ENCODE measurements around the gene CASK. TPM values are rescaled to one million over a fixed set of nuclear protein-coding genes. Genes with fewer than 3 reads are reported as not detected.

Gene CASK
- total RNA-seq, 2 donors from 2014 or later = 90.8 to 107 TPM

GRCh38 chrX:41922431-41923151 is 763 bp downstream of the CASK start:
- intact Hi-C loops (cut with DNase I) = no loop called here
- TF ChIP-seq CTCF (IDR thresholded peaks at IDR 0.05) = no peak
- H3K9me3 ChIP-seq = no peaks in the 10 kb centered on the region

GRCh38 chrX:41921492-41922430 is 1.6 kb downstream of the CASK start:
- no peaks in the 10 kb centered on the region for H3K4me1 ChIP-seq
- H3K9ac ChIP-seq (ENCODE audit: low read depth in 2 of 2, low read length in 2 of 2) = peak overlapping the region in 1 of 2 donors; percentile 71
- no peak for TF ChIP-seq CTCF (IDR thresholded peaks at IDR 0.05)
- H3K9me3 ChIP-seq = no peaks in the 10 kb centered on the region
- DNase-seq = peak; percentile 27
- H3K4me3 ChIP-seq = peak overlapping the region; percentile 48
- no peaks in the 10 kb centered on the region for H3K27me3 ChIP-seq
- intact Hi-C loops (cut with DNase I) = no loop called here
- H3K36me3 ChIP-seq = no peaks in the 10 kb centered on the region
- H3K27ac ChIP-seq = peak overlapping the region; percentile 60

More at GRCh38 chrX:41922431-41923151, 763 bp downstream of the CASK start:
- H3K27ac ChIP-seq = peak overlapping the region; percentile 60
- peak overlapping the region; percentile 48 for H3K4me3 ChIP-seq
- DNase-seq = peak; percentile 29
- H3K9ac ChIP-seq (ENCODE audit: low read depth in 2 of 2, low read length in 2 of 2) = peak overlapping the region; percentile 71 to 86
- no peaks in the 10 kb centered on the region for H3K4me1 ChIP-seq
- no peaks in the 10 kb centered on the region for H3K27me3 ChIP-seq
- H3K36me3 ChIP-seq = no peaks in the 10 kb centered on the region

GRCh38 chrX:41919870-41920269 is 3.5 kb downstream of the CASK start:
- Histone ChIP-seq H3K36me3 (no peaks in the 10 kb centered on the region), H3K4me1 (no peaks in the 10 kb centered on the region), H3K9me3 (no peaks in the 10 kb centered on the region), H3K9ac (ENCODE audit: low read depth in 2 of 2, low read length in 2 of 2) (no peak overlapping the region), H3K4me3 (no peak overlapping the region), H3K27ac (no peak overlapping the region), H3K27me3 (no peaks in the 10 kb centered on the region)
- TF ChIP-seq CTCF (IDR thresholded peaks at IDR 0.05) = no peak
- intact Hi-C loops (cut with DNase I) = loop anchor here (10.0 kb wide), 1 partner anchor 95 kb away; no protein-coding TSS in a partner anchor
- DNase-seq = no peak

- intact Hi-C loops (cut with DNase I) = loop anchor here (10.0 kb wide), 1 partner anchor 93 kb away; no protein-coding TSS in a partner anchor
- H3K9ac ChIP-seq (ENCODE audit: low read depth in 2 of 2, low read length in 2 of 2) = no peak overlapping the region
- no peak for TF ChIP-seq CTCF (IDR thresholded peaks at IDR 0.05)
- no peaks in the 10 kb centered on the region for H3K27me3 ChIP-seq
- H3K9me3 ChIP-seq = no peaks in the 10 kb centered on the region
- no peak overlapping the region for H3K4me3 ChIP-seq
- H3K4me1 ChIP-seq = no peaks in the 10 kb centered on the region
- H3K27ac ChIP-seq = no peak overlapping the region
- no peaks in the 10 kb centered on the region for H3K36me3 ChIP-seq
- no peak for DNase-seq
These were observed 5.8 kb downstream of the CASK start for GRCh38 chrX:41917517-41917916.

- TF ChIP-seq CTCF (IDR thresholded peaks at IDR 0.05) = no peak
- no peak overlapping the region for H3K9ac ChIP-seq (ENCODE audit: low read depth in 2 of 2, low read length in 2 of 2)
- H3K36me3 ChIP-seq = no peaks in the 10 kb centered on the region
- intact Hi-C loops (cut with DNase I) = loop anchor here (10.0 kb wide), 1 partner anchor 89 kb away; no protein-coding TSS in a partner anchor
- H3K9me3 ChIP-seq = no peaks in the 10 kb centered on the region
- no peak for DNase-seq
- H3K27ac ChIP-seq = no peak overlapping the region
- H3K4me1 ChIP-seq = no peaks in the 10 kb centered on the region
- no peak overlapping the region for H3K4me3 ChIP-seq
- no peaks in the 10 kb centered on the region for H3K27me3 ChIP-seq
These were observed 9.9 kb downstream of the CASK start for GRCh38 chrX:41913476-41913875.
